Heart left ventricle (tissue), 16 donors: Measurements from ENCODE around the gene DNM3. TPM values are rescaled to one million over a fixed set of nuclear protein-coding genes. Genes with fewer than 3 reads are reported as not detected.

Source experiments
- ATAC-seq, 4 donors: fragments of 200-7000 bp; cut with Tn5 transposase; one replicate each; pipeline ENCODE4 v1.9.1; 2020 to 2022; ENCODE audit warnings: moderate library complexity in 4 of 4, mild to moderate bottlenecking in 3 of 4, moderate number of reproducible peaks in 1 of 4
- DNase-seq, 5 donors: peaks; one replicate each; pipeline ENCODE4 v3.0.0-alpha.2; 2020
- H3K27ac ChIP-seq, 12 donors: fragments of 200-600 bp; sonication (generic) in 4 of 12; one replicate each; pipeline versions ENCODE4 v1.5.0 to v1.8.0; 2016 to 2022; ENCODE audit warnings: mild to moderate bottlenecking in 2 of 12
- H3K27me3 ChIP-seq, 9 donors: fragments of 200-600 bp; sonication (generic) in 2 of 9; one replicate each; pipeline versions ENCODE4 v1.5.1 to v1.8.0; 2016 to 2022; ENCODE audit warnings: mild to moderate bottlenecking in 3 of 9
- H3K36me3 ChIP-seq, 9 donors: fragments of 200-600 bp; sonication (generic) in 2 of 9; one replicate each; pipeline versions ENCODE4 v1.5.0 to v1.8.0; 2018 to 2022; ENCODE audit warnings: mild to moderate bottlenecking in 2 of 9
- H3K4me1 ChIP-seq, 12 donors: fragments of 200-600 bp; sonication (generic) in 4 of 12; one replicate each; pipeline versions ENCODE4 v1.5.0 to v1.8.0; 2016 to 2022; ENCODE audit warnings: mild to moderate bottlenecking in 3 of 12
- H3K4me3 ChIP-seq, 12 donors: fragments of 200-600 bp; sonication (generic) in 4 of 12; one replicate each; pipeline versions ENCODE4 v1.5.0 to v1.8.0; 2017 to 2022; ENCODE audit warnings: mild to moderate bottlenecking in 9 of 12, moderate library complexity in 4 of 12
- H3K9me3 ChIP-seq, 12 donors: fragments of 200-600 bp; sonication (generic) in 4 of 12; one replicate each; pipeline versions ENCODE4 v1.5.0 to v1.8.0; 2016 to 2022; ENCODE audit warnings: mild to moderate bottlenecking in 1 of 12
- POLR2A ChIP-seq, 2 donors: fragments of 450-650 bp; IDR thresholded peaks; one replicate each; pipeline ENCODE4 v1.6.1; 2017; ENCODE audit warnings: antibody characterized with exemption in 2 of 2, mild to moderate bottlenecking in 2 of 2, moderate library complexity in 2 of 2
- WGBS, 4 donors: extraction: QIAGEN DNeasy Blood & Tissue Kit in 2 of 4; methylation state at CpG; one replicate each; pipeline versions ENCODE4 v1.1.5 to v1.1.7; 2013 to 2018; 5-methylcytosine and 5-hydroxymethylcytosine counted together
- intact Hi-C, 10 donors: fragments of 100-400 bp; cut with DNase I; formaldehyde crosslinking; loops; one replicate each; pipeline versions ENCODE4 v1.11.1 to v1.14.2; 2022
- polyA plus RNA-seq, 2 donors: library from polyadenylated mRNA; stranded (reverse); fragments of 200-250 nt; gene quantifications; one replicate each; pipeline ENCODE4 v1.2.3, GENCODE V29; 2013
- total RNA-seq, 9 donors: library from RNA; depleted of rRNA in 2 of 9; stranded (reverse); fragments of >200 nt in 2 of 9; fragmentation: NEBNext Ultra II Directional in 3 of 9; extraction: Animal tissue kit (Norgen Biotek cat#: 25700) in 3 of 9; gene quantifications; one replicate each; pipeline versions ENCODE4 v1.1.0 to v1.2.4, GENCODE V29; 2016 to 2023
- TF ChIP-seq, protein P1 (sequence below), 12 donors: fragments of 200-600 bp; sonication (generic) in 4 of 12; IDR thresholded peaks; one replicate each; pipeline versions ENCODE4 v1.5.0 to v1.8.0; 2018 to 2022; ENCODE audit warnings: antibody characterized with exemption in 12 of 12, mild to moderate bottlenecking in 5 of 12
- donor health status: ischemic (EF 13 %, LVEDD 7.1; RV severe dilation, severe dysfunction).
- donor health status: healthy with polysubstance abuse.
- donor health status: DM: no; HTN: yes; CAD: no.
- donor health status: DM: no; HTN: no; CAD: no.
- donor health status: ischemic (EF 25% LVEDD 6.9; RV normal size, moderate dysfunction).
- donor health status: ischemic (EF 25% LVEDD 5.7; RV mildly dilated, moderate dysfunction).
- donor health status: healthy.
- donor health status: DM: yes; HTN: yes; CAD: no.
- donor health status: ischemic (EF 35%, LVEDD 5.7; RV mildly dilated, moderate dysfunction).
- donor health status: nonischemic (EF 11% LVEDD 7.7; RV severe dilation, severe dysfunction).
- donor health status: DM: yes; HTN: yes; CAD: no.
- donor health status: PGD.
- donor health status: ischemic (EF 29% LVEDD 5.4; RV normal size, mild dysfunction).
- donor health status: nonischemic (EF 23%, LVEDD 6.1; RV moderate dilation, normal function).

DNM3 gene
- total and polyA plus RNA-seq, 11 donors = 0.44 to 3.9 (median 1.9) TPM

DNA sequence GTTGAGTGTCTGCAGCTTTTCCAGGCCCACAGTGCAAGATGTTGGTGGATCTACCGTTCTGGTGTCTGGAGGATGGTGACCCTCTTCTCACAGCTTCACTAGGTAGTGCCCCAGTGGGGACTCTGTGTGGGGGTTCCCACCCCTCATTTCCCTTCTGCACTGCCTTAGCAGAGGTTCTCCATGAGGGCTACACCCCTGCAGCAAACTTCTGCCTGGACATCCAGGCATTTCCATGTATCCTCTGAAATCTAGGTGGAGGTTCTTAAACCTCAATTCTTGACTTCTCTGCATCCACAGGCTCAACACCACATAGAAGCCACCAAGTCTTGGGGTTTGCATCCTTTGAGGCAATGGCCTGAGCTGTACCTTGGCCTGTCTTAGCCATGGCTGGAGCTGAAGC, 14.3 kb upstream of the DNM3 start:
- Histone ChIP-seq H3K36me3 (no peaks in the 10 kb centered on the region), H3K9me3 (peaks cover 0 to 15% (median 7%) of the 10 kb centered on the region in 12 donors), H3K27me3 (no peaks in the 10 kb centered on the region), H3K4me1 (no peaks in the 10 kb centered on the region), H3K27ac (no peak overlapping the region), H3K4me3 (no peak overlapping the region)
- no peak for DNase-seq
- no peak for TF ChIP-seq POLR2A (IDR thresholded peaks at IDR 0.05)
- TF ChIP-seq, protein P1, sequence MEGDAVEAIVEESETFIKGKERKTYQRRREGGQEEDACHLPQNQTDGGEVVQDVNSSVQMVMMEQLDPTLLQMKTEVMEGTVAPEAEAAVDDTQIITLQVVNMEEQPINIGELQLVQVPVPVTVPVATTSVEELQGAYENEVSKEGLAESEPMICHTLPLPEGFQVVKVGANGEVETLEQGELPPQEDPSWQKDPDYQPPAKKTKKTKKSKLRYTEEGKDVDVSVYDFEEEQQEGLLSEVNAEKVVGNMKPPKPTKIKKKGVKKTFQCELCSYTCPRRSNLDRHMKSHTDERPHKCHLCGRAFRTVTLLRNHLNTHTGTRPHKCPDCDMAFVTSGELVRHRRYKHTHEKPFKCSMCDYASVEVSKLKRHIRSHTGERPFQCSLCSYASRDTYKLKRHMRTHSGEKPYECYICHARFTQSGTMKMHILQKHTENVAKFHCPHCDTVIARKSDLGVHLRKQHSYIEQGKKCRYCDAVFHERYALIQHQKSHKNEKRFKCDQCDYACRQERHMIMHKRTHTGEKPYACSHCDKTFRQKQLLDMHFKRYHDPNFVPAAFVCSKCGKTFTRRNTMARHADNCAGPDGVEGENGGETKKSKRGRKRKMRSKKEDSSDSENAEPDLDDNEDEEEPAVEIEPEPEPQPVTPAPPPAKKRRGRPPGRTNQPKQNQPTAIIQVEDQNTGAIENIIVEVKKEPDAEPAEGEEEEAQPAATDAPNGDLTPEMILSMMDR (IDR thresholded peaks at IDR 0.05) = no peak
- 50 to 100% (median 70%) methylated on average over 1 of the region's 1 CpG for WGBS, 4 donors
- intact Hi-C loops = no loop called here
- no peak for ATAC-seq

DNA sequence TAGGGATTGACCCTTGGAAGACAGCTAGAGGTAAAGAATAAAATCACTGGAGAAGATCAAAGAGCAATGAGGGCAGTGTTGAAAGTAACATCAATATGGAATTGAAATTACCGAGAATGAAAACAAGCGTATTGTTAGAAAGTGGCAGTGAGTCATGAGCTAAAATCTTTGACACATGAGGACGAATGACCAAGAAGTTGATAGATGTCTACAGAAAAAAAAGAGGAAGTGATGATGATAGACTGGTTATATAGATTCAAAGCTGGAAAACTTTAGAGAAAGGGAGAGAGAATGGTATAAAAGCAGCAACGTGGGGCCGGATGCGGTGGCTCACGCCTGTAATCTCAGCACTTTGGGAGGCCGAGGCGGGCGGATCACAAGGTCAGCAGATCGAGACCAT, 12.5 kb upstream of the DNM3 start:
- no peak for TF ChIP-seq POLR2A (IDR thresholded peaks at IDR 0.05)
- TF ChIP-seq, protein P1 (IDR thresholded peaks at IDR 0.05) = no peak
- 92 to 94% (median 93%) methylated on average over 11 of the region's 11 CpGs for WGBS, 4 donors
- intact Hi-C loops = no loop called here

DNA sequence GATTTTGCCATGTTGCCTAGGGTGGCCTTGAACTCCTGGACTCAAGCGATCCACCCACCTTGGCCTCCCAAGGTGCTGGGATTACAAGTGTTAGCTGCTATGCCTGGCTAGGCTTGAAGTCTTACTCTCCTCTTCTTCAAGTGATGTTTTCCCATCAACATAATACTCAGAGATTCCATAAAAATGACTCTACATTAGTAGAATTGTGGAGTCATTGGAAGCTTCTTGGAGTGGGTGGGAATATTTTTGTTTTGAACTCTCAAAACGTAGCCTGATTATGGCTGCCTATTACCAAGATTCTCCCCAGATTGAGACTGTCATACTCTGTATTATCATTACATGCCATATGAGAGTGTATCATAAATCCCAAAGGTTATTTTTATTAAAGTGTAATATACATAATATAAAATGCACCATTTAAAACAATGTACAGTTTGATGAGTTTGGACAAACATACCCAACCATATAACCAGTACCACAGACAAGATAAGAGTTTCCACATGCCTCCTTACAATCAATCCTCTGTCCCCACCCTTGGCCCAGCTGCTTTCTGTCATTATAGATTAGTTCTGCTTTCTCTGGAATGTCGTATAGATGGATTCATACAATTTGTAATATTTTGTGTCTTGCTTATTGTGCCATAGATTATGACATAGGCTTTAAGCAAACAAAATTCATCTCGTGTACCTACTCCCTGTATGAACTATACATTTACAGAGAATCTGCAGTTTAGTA, 8.0 kb upstream of the DNM3 start:
- ATAC-seq (no peak), DNase-seq (no peak)
- Histone ChIP-seq H3K27me3 (no peaks in the 10 kb centered on the region), H3K27ac (no peak overlapping the region), H3K36me3 (no peaks in the 10 kb centered on the region), H3K9me3 (no peaks in the 10 kb centered on the region), H3K4me3 (no peak overlapping the region), H3K4me1 (no peaks in the 10 kb centered on the region)
- intact Hi-C loops = no loop called here
- 63 to 89% (median 74%) methylated on average over 4 of the region's 4 CpGs for WGBS, 4 donors
- TF ChIP-seq, protein P1 (IDR thresholded peaks at IDR 0.05) = no peak
- no peak for TF ChIP-seq POLR2A (IDR thresholded peaks at IDR 0.05)

More for the DNA sequence above, 12.5 kb upstream of the DNM3 start:
- no peak overlapping the region for H3K4me3 ChIP-seq
- DNase-seq = no peak
- H3K27ac ChIP-seq = no peak overlapping the region
- peaks cover 0 to 15% (median 7%) of the 10 kb centered on the region in 12 donors for H3K9me3 ChIP-seq
- H3K4me1 ChIP-seq = no peaks in the 10 kb centered on the region
- no peak for ATAC-seq
- no peaks in the 10 kb centered on the region for H3K27me3 ChIP-seq
- H3K36me3 ChIP-seq = no peaks in the 10 kb centered on the region

DNA sequence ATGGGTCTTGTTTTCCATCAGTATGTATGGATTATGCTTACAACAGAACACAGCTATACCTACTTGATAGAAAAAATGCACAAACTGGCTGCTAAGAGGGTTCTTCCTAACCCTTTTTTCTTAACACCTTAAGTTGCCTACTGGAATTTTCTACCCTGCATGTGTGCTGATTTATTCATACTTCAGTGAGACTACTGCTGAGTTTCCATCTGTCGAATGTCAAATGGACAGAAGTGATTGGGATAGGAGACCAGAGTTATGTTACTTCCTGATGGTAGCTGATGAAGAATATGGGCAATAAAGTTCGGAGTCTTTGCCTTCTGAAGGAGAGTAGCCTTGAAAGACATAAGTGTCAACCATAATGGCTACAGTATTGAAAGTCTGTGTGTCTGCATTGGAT, 6.5 kb upstream of the DNM3 start:
- no peaks in the 10 kb centered on the region for H3K27me3 ChIP-seq
- no peak overlapping the region for H3K27ac ChIP-seq
- H3K4me1 ChIP-seq = no peaks in the 10 kb centered on the region
- H3K9me3 ChIP-seq = no peaks in the 10 kb centered on the region
- H3K36me3 ChIP-seq = no peaks in the 10 kb centered on the region
- intact Hi-C loops = no loop called here
- TF ChIP-seq, protein P1 (IDR thresholded peaks at IDR 0.05) = no peak
- TF ChIP-seq POLR2A (IDR thresholded peaks at IDR 0.05) = no peak
- WGBS, 4 donors = 82 to 93% (median 89%) methylated on average over 2 of the region's 2 CpGs
- DNase-seq (no peak), ATAC-seq (no peak)
- H3K4me3 ChIP-seq = no peak overlapping the region
